ENCODE data around the gene SS18. TPM values are rescaled to one million over a fixed set of nuclear protein-coding genes. Genes with fewer than 3 reads are reported as not detected.

Gene SS18
- total RNA-seq, 1 experiment from 2014 or later, result 52.2 TPM

GRCh38 chr18:26121476-26121875 is 31.1 kb upstream of the SS18 start:
- no peak overlapping the region for H2AFZ ChIP-seq
- CTCF ChIA-PET, result no interaction called here
- no peak overlapping the region for H3K4me3 ChIP-seq
- intact Hi-C loops (cut with micrococcal nuclease; ENCODE audit: unreplicated experiment), result no loop called here
- H3F3A ChIP-seq (ENCODE audit: insufficient read depth, low read depth), result no peaks in the 10 kb centered on the region
- POLR2A ChIA-PET (ENCODE audit: unreplicated experiment), result no interaction called here
- H3K4me1 ChIP-seq (replicated peaks; ENCODE audit: insufficient read depth), result no peaks in the 10 kb centered on the region
- H3K36me3 ChIP-seq (ENCODE audit: low read depth), result no peaks in the 10 kb centered on the region
- no peaks in the 10 kb centered on the region for H3K79me2 ChIP-seq (ENCODE audit: low read depth)
- no peak overlapping the region for H3K4me2 ChIP-seq
- BruUV-seq (replicated peaks), result no TSS peak
- H3K27ac ChIP-seq, result no peak overlapping the region
- no peaks in the 10 kb centered on the region for H4K20me1 ChIP-seq (ENCODE audit: insufficient read depth)
- no peaks in the 10 kb centered on the region for H3K9me2 ChIP-seq (ENCODE audit: insufficient read depth)
- no peaks in the 10 kb centered on the region for H3K9me3 ChIP-seq (ENCODE audit: insufficient read depth, low read depth)
- DNase-seq, result no peak
- TF ChIP-seq EZH2 (IDR thresholded peaks at IDR 0.05; ENCODE audit: low read depth) (no peak), CTCF (conservative IDR thresholded peaks at IDR 0.05) (no peak)
- H3K27me3 ChIP-seq (ENCODE audit: insufficient read depth, low read depth), result no peaks in the 10 kb centered on the region

- no peak for DNase-seq
- no peak overlapping the region for H3K27ac ChIP-seq
- ChIA-PET POLR2A (ENCODE audit: unreplicated experiment) (no interaction called here), CTCF (no interaction called here)
- H3K4me3 ChIP-seq, result no peak overlapping the region
- no peaks in the 10 kb centered on the region for H3K27me3 ChIP-seq (ENCODE audit: insufficient read depth, low read depth)
- H3K4me2 ChIP-seq, result no peak overlapping the region
- no peaks in the 10 kb centered on the region for H4K20me1 ChIP-seq (ENCODE audit: insufficient read depth)
- BruUV-seq (replicated peaks), result no TSS peak
- TF ChIP-seq CTCF (conservative IDR thresholded peaks at IDR 0.05), result no peak
- no peaks in the 10 kb centered on the region for H3K36me3 ChIP-seq (ENCODE audit: low read depth)
- no peaks in the 10 kb centered on the region for H3F3A ChIP-seq (ENCODE audit: insufficient read depth, low read depth)
- no peaks in the 10 kb centered on the region for H3K9me3 ChIP-seq (ENCODE audit: insufficient read depth, low read depth)
- no peaks in the 10 kb centered on the region for H3K4me1 ChIP-seq (replicated peaks; ENCODE audit: insufficient read depth)
- intact Hi-C loops (cut with micrococcal nuclease; ENCODE audit: unreplicated experiment), result no loop called here
- H3K79me2 ChIP-seq (ENCODE audit: low read depth), result no peaks in the 10 kb centered on the region
- H3K9me2 ChIP-seq (ENCODE audit: insufficient read depth), result no peaks in the 10 kb centered on the region
- no peak overlapping the region for H2AFZ ChIP-seq
These were observed 28.8 kb upstream of the SS18 start for GRCh38 chr18:26119246-26119645.

- Histone ChIP-seq H3K79me2 (ENCODE audit: low read depth) (no peaks in the 10 kb centered on the region), H3K9me2 (ENCODE audit: insufficient read depth) (no peaks in the 10 kb centered on the region), H3K4me3 (no peak overlapping the region), H3K27ac (no peak overlapping the region), H2AFZ (no peak overlapping the region), H3F3A (ENCODE audit: insufficient read depth, low read depth) (no peaks in the 10 kb centered on the region), H3K4me1 (replicated peaks; ENCODE audit: insufficient read depth) (no peaks in the 10 kb centered on the region), H3K9me3 (ENCODE audit: insufficient read depth, low read depth) (no peaks in the 10 kb centered on the region), H3K4me2 (no peak overlapping the region), H3K36me3 (ENCODE audit: low read depth) (no peaks in the 10 kb centered on the region), H4K20me1 (ENCODE audit: insufficient read depth) (no peaks in the 10 kb centered on the region), H3K27me3 (ENCODE audit: insufficient read depth, low read depth) (no peaks in the 10 kb centered on the region)
- no peak for DNase-seq
- TF ChIP-seq CTCF (conservative IDR thresholded peaks at IDR 0.05) (no peak), EZH2 (IDR thresholded peaks at IDR 0.05; ENCODE audit: low read depth) (no peak)
- POLR2A ChIA-PET (ENCODE audit: unreplicated experiment), result no interaction called here
- CTCF ChIA-PET, result no interaction called here
- BruUV-seq (replicated peaks), result no TSS peak
- intact Hi-C loops (cut with micrococcal nuclease; ENCODE audit: unreplicated experiment), result no loop called here
These were observed 13.6 kb upstream of the SS18 start for GRCh38 chr18:26104035-26104434.

All from PC-9 (cell line).